Measurements from ENCODE around the gene IGSF10.

- TF ChIP-seq CTCF (IDR thresholded peaks at IDR 0.05; ENCODE audit: low read depth, low read length), result no peak
- TF ChIP-seq EZH2phosphoT487 (IDR thresholded peaks at IDR 0.05; ENCODE audit: low read depth), result no peak
Observed at GRCh38 chr3:151452841-151453240, 8.0 kb downstream of the IGSF10 start.
